ENCODE measurements around the gene TTC21A. TPM values are rescaled to one million over a fixed set of nuclear protein-coding genes. Genes with fewer than 3 reads are reported as not detected.
"Not testable (repeated sequence)": the region's sequence is repeated elsewhere in the genome, so short reads cannot be mapped to it uniquely, and the experiment has no call there.

The TTC21A gene, protein sequence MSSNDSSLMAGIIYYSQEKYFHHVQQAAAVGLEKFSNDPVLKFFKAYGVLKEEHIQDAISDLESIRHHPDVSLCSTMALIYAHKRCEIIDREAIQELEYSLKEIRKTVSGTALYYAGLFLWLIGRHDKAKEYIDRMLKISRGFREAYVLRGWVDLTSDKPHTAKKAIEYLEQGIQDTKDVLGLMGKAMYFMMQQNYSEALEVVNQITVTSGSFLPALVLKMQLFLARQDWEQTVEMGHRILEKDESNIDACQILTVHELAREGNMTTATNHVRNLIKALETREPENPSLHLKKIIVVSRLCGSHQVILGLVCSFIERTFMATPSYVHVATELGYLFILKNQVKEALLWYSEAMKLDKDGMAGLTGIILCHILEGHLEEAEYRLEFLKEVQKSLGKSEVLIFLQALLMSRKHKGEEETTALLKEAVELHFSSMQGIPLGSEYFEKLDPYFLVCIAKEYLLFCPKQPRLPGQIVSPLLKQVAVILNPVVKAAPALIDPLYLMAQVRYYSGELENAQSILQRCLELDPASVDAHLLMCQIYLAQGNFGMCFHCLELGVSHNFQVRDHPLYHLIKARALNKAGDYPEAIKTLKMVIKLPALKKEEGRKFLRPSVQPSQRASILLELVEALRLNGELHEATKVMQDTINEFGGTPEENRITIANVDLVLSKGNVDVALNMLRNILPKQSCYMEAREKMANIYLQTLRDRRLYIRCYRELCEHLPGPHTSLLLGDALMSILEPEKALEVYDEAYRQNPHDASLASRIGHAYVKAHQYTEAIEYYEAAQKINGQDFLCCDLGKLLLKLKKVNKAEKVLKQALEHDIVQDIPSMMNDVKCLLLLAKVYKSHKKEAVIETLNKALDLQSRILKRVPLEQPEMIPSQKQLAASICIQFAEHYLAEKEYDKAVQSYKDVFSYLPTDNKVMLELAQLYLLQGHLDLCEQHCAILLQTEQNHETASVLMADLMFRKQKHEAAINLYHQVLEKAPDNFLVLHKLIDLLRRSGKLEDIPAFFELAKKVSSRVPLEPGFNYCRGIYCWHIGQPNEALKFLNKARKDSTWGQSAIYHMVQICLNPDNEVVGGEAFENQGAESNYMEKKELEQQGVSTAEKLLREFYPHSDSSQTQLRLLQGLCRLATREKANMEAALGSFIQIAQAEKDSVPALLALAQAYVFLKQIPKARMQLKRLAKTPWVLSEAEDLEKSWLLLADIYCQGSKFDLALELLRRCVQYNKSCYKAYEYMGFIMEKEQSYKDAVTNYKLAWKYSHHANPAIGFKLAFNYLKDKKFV (N-terminal part only)
- 10 to 100 TPM in 1 of 3 donors, 1 to 10 TPM in 2; 8.4 to 20.2 (median 9.3) TPM for polyA plus RNA-seq (ENCODE audit: insufficient read length in 3 of 3)
- long read RNA-seq, donor 1, result 0 reads
- long read RNA-seq, donor 2, result 0 reads
- long read RNA-seq, donor 3, result 0 reads
- long read RNA-seq, donor 4, partial matches to known transcripts, result 0 of 1 reads
- long read RNA-seq, donor 4, other reads (novel, unspliced or antisense), result 0 of 1 reads
- long read RNA-seq, donor 5, result 0 reads
- long read RNA-seq, donor 6, partial matches to known transcripts, result 0 of 1 reads
- long read RNA-seq, donor 6, other reads (novel, unspliced or antisense), result 0 of 1 reads
- long read RNA-seq, donor 7, result 0 reads
- long read RNA-seq, donor 8, partial matches to known transcripts, result 0 of 1 reads
- long read RNA-seq, donor 8, other reads (novel, unspliced or antisense), result 0 of 1 reads
- long read RNA-seq, donor 9, result 0 reads
- long read RNA-seq, donor 10, result 0 reads
- long read RNA-seq, donor 11, result 0 reads
- long read RNA-seq, donor 12, partial matches to known transcripts, result 0 of 1 reads
- long read RNA-seq, donor 12, other reads (novel, unspliced or antisense), result 0 of 1 reads
- long read RNA-seq, donor 13, partial matches to known transcripts, result 0 of 1 reads
- long read RNA-seq, donor 13, other reads (novel, unspliced or antisense), result 0 of 1 reads
- long read RNA-seq, donor 14, result 0 reads
- long read RNA-seq, donor 15, result 0 reads
- long read RNA-seq, donor 16, partial matches to known transcripts, result 6 of 7 reads
- long read RNA-seq, donor 16, other reads (novel, unspliced or antisense), result 0 of 7 reads

DNA sequence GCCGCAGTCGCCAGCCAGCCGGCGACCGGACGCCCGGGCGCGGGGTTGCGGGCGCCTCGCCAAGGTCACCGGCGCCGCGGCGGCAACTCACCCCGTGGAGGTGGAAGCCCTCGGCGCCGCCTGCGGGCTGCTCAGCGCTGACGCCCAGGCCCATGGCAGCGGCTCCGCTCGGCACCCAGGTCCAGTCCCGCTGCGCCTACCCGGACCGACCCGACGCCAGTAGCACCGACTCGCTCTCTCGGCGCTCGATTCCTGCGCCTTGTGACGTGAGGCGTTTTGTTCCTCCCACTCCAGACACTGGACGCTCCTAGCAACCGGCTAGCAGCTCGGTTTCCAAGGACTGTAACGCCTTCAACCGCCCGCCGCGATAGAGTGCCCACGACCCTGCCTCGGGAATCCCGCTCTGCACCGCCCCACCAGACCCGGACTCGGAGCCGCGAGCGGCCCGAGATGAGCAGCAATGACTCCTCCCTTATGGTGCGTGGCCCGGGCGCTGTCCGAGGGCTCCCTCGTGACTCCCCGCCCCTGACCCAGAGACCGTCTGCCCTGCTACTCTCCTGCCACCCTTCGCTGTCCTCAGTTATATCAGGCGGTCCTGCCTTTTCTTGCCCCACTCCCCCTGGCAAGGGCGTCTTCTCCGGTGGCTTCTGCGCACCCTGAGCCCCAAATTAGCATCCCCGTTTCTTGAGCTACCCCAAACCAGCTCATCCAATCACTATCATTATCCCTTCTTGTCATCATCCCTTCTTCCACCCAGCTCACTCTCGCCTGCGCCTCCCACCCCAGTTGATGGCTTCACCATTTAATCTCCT is at the start of gene TTC21A, which contains the start of gene GORASP1:
TSS of gene TTC21A (plus strand) at position 293 of the 812 bp plus-strand sequence. CDS start at position 451, 158 bp downstream.
TSS of gene GORASP1 (minus strand) at position 240 of the 812 bp plus-strand sequence. CDS start at position 154, 86 bp downstream.
- DNase-seq (ENCODE audit: extremely low read depth in 1 of 11, low read depth in 9 of 11, low spot score in 4 of 11), result peak; percentile 75 to 92 (median 85)

DNA sequence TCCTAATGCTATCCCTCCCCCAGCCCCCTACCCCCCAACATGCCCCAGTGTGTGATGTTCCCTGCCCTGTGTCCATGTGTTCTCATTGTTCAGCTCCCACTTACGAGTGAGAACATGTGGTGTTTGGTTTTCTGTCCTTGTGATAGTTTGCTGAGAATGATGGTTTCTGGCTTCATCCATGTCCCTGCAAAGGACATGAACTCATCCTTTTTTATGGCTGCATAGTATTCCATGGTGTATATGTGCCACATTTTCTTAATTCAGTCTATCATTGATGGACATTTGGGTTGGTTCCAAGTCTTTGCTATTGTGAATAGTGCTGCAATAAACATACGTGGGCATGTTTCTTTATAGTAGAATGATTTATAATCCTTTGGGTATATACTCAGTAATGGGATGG is 46.3 kb upstream of the TTC21A start:
- DNase-seq (ENCODE audit: extremely low read depth in 1 of 11, low read depth in 9 of 11, low spot score in 4 of 11), result not testable (repeated sequence)

DNA sequence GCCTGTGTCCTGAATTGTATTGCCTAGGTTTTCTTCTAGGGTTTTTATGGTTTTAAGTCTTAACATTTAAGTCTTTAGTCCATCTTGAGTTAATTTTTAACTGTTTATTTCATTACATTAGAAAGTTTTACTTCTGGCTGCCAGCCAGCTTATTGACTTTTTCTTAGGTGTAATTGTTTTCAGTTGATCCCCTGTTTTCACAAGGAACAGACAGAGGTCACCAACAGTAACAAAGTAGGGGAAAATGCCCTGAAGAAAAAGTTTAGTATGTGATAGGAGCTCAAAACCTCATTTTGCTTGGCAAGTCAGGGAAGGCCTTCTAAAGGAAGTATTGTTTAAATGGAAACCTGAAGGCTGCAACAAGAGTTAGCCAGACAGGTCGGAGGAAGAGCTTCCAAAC is 45.3 kb upstream of the TTC21A start:
- DNase-seq (ENCODE audit: extremely low read depth in 1 of 11, low read depth in 9 of 11, low spot score in 4 of 11), result no peak

DNA sequence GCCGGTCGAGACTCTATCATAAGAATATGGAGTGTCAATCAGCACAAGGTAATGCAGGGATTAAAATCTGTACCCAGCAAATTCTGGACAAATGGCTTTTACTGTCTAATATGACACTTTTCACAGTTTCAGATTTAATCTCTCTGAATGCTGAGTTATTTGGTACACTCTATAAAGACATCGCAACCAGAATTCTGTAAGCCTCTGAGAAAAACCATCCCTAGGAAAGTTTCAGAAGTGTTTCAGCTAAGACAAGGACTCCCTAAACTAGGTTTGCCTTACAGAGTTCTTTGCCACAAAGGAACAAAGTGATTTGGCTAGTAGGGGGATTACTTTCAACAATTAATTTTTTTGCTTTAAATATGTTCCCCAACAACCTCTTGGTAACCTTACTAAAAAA is 44.3 kb upstream of the TTC21A start:
- no peak for DNase-seq (ENCODE audit: extremely low read depth in 1 of 11, low read depth in 9 of 11, low spot score in 4 of 11)

DNA sequence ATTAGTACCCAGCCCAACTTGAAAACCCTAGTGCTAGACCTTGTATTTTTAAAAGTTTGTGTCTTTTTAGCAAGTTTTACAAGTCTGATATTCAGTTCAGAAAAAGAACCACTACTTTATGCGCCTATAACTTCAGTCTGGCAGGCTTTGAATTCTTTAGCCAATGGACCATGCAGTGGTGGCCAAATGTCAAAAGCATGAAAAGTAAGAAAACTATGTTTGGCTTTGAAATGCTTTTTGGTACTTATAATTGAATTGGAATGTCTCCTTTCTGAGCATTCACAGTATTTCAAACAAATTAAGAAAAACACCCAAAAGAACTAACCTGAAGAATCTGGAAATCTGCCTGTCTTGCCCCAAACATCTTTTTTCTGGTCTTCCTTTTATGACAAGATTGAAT is 42.8 kb upstream of the TTC21A start:
- DNase-seq (ENCODE audit: extremely low read depth in 1 of 11, low read depth in 9 of 11, low spot score in 4 of 11), result no peak

DNA sequence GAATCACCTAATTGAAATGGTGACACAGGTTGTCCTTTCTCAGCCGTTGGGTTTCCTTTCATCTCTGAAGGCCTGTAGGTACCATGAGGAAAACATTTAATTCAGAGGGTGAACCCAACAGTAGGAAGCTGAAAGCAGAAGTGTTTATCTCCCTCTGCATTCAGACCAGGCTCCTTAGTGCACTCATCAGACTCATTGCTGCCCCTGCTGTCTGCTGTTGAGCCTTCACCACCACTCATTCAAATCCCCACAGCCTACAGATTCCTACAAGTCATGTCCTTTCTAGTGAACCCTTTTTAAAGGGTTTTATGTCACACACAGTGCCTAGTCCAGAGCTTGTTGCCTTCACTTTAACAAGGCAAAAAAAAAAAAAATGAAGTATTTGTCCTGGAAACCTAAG is 42.3 kb upstream of the TTC21A start:
- DNase-seq (ENCODE audit: extremely low read depth in 1 of 11, low read depth in 9 of 11, low spot score in 4 of 11), result no peak

DNA sequence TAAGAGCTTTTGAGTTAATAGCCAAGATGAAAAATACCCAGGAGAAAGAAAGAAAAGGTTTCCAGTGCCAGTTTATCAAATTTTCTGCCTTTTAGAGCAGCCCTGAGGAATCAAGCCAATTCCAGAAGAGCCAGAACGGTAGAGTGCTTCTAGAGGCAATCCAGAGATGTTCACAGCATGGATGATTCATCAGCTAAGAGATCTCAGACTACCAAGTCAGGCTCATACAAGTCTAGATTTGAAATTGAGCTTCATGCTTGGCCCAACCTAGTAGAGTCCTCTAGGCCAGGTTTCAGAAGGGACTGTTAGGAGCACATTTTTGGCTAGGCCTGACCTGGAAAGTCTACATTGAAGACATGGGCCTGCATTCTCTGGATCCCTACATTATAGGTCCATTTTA is 40.2 kb upstream of the TTC21A start:
- no peak for DNase-seq (ENCODE audit: extremely low read depth in 1 of 11, low read depth in 9 of 11, low spot score in 4 of 11)

DNA sequence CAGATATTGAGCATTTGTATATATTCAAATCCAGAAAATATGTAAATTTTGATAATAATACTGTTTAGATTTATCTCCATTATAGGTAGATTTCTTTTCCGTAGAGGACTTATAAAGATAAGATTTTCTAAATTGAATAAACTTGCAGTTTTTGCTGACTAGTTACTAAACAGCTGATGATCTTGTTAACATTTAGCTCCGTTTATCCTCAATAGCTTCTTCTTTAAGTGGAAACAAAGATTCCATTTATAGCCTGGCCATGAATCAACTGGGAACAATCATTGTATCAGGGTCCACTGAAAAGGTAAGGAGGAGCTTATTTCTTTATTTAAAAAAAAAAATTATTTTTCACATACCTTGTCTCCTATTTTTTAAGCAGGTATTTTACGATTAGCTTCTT is 38.9 kb upstream of the TTC21A start:
- no peak for DNase-seq (ENCODE audit: extremely low read depth in 1 of 11, low read depth in 9 of 11, low spot score in 4 of 11)

DNA sequence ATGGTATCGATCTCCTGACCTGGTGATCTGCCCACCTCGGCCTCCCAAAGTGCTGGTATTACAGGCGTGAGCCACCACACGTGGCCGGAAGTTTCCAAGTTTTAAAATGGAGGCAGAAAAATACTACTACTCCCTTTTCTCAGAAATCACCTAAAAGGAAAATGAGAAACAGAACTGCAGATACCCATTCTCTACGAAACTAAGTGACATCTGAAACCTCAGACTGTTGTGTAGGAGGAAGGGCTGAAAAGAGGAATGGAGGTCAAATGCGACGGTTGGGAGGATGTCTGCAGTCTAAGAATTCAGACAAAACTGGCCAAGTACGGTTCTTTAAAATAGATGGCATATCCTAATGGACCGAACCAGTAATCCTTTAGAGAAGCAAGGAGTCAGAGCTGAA is 31.6 kb upstream of the TTC21A start:
- DNase-seq (ENCODE audit: extremely low read depth in 1 of 11, low read depth in 9 of 11, low spot score in 4 of 11), result no peak

DNA sequence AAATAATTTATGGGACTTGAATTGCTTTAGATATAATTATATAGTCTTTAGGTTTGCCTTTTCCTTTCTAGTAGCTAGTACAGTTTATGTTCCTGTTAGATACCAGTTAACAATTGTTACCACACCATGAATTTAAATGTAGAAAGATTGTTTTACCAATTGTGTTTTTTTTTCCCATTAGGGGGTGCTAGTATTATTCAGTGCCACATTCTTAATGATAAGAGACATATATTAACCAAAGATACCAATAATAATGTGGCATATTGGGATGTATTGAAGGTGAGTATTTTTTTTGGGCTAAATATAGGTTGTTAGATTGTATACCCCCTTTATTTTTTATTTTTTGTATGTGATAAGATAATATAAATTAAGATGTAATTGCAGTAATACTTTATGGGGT is 27.9 kb upstream of the TTC21A start:
- DNase-seq (ENCODE audit: extremely low read depth in 1 of 11, low read depth in 9 of 11, low spot score in 4 of 11), result no peak

DNA sequence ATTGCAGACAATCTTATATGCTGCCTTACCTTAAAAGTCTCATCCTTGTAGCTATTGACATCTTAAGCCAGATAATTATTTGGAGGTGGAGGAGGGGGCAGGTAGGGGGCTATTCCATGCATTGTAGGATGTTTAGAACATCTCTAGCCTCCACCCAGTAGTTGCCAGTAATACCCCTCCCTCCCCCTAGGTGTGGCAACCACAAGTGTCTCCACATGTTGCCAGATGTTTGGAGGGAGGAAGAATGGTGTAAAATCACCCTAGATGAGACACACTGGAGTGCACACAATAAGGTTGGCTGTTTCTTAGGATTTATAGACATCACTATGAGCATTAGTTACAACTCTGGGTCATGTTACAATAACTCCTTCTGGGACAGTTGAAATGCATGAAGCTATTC is 27.5 kb upstream of the TTC21A start:
- DNase-seq (ENCODE audit: extremely low read depth in 1 of 11, low read depth in 9 of 11, low spot score in 4 of 11), result no peak

DNA sequence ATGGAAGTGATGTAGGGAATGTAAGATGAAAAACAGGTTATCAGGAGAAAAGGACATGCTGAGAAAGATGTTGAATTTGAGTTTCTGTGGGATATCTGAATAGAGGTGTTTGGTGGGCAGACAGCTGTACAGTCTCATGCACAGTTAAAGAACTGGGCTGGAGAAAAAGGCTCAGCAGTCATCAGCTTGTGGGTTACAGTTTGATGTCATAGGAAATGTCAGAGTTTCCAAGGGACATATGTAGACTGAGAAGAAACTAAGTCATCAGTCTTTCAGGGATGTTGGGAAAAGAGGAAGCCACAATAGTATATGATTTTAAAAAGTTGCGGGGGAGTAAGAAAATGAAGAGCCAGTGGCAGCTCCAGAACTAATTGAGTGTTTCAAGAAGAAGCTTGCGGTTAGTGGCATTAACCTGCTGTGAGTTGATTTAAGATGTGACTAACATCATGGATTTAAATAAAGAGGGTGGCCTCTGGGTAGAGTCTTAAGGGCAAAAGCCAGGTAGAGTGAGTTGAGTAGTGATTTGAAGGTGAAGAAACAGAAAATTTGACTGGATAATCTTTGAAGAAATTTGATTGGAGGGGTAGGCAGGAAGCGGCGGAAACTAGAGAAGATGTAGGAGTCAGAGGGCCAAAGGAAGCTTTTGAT is 24.7 kb upstream of the TTC21A start:
- no peak for DNase-seq (ENCODE audit: extremely low read depth in 1 of 11, low read depth in 9 of 11, low spot score in 4 of 11)

DNA sequence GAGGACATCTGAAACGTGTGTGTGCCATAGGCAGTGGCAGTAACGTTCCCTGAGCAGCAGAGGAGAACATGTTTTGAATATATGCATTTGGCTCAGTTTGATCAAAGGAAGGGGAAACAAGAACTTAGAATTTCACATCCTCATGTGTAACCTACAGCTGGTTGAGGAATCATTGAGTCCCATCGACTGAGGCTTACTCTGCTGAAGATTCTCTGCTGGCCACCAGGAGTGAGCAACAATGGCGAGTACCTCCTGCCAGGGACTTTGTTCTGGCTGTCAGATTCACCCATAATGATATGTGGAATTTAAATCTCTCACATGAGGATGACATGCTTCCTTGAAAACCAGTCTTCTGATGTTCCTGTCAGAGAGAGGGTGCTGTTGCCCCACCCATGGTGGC is 21.3 kb upstream of the TTC21A start:
- DNase-seq (ENCODE audit: extremely low read depth in 1 of 11, low read depth in 9 of 11, low spot score in 4 of 11), result no peak

DNA sequence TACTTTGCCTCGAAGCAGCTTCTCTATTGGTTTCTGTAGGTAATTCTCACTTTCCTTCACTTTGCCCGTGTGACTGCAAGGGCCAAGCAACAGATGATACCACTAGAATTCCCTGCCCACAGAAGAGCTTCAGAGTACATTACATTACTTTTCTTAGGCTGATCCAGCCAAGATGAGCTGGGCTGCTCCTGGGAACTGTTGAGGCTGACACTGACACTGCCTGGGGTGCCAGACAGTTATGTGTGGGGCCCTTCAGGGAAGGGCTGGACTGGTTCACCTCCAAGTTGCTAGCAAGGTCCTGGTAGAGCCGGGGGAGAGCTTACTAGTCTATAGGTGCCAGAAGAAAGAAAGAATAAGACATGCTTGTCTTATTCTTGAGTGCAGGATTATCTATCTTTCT is 19.0 kb upstream of the TTC21A start:
- DNase-seq (ENCODE audit: extremely low read depth in 1 of 11, low read depth in 9 of 11, low spot score in 4 of 11), result no peak

DNA sequence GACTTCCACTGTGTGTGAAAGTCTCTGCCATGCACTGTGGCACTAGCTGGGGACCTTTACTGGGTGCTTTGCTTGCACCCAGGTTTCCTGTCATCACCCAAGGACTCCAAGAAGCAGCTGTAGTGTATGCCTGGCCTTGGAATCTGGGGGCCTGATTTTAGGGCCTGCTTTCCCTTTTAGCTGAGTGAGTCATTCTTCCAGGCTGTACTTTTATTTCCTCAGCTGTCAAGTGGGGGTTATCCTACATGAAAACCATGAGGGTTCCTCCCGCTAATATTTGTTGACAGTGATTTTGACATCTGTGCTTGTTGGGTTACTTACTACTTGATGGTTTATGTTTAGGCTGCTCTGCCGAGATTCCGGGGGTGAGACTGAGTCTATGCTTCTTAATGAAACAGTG is 18.6 kb upstream of the TTC21A start:
- DNase-seq (ENCODE audit: extremely low read depth in 1 of 11, low read depth in 9 of 11, low spot score in 4 of 11), result no peak

DNA sequence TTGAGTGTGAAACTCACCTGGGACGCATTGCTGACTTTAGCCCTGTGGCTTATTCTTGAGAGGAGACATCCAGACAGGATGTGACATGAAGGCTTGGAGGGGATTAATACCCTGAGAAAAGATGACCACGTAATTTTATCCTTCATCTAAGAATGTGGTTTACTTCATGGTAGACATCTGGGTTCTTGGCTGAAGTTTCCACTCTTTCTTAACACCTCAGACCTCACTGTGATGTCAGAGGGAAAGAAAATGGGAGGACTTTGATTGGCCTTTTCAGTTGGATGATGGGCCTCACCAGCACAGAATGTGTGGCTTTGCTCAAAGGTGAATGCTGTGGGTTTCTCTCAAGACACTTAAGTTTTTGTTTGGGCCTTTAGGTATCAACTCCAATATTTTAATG is 16.6 kb upstream of the TTC21A start:
- DNase-seq (ENCODE audit: extremely low read depth in 1 of 11, low read depth in 9 of 11, low spot score in 4 of 11), result no peak
